Panc1 (cell line): ENCODE measurements around the gene VASP. TPM values are rescaled to one million over a fixed set of nuclear protein-coding genes. Genes with fewer than 3 reads are reported as not detected.

Experiments
- ATAC-seq: fragments of 200-7000 bp; cut with Tn5 transposase; 2 replicates; pipeline ENCODE4 v1.9.1; 2020; ENCODE audit warnings: mild to moderate bottlenecking, moderate library complexity
- BruUV-seq: library from RNA; stranded (reverse); fragments of 400-500 nt; replicated peaks from 2 replicates; lab custom pipeline; 2021; lab: Mats Ljungman, UMichigan
- CTCF ChIA-PET: fragments of 300-600 bp; sonication (Branson Sonifier 250); formaldehyde crosslinking; loops from one replicate; lab custom pipeline; 2022; ENCODE audit warnings: antibody characterized with exemption; lab: Charles Lee
- POLR2A ChIA-PET: fragments of 300-600 bp; sonication (Branson Sonifier 250); formaldehyde crosslinking; loops from one replicate; lab custom pipeline; 2022; ENCODE audit warnings: antibody characterized with exemption; lab: Charles Lee
- DNase-seq: peaks from one replicate; pipeline ENCODE4 v3.0.0-alpha.2; 2010; ENCODE audit warnings: low read depth, low spot score
- H3K27ac ChIP-seq: 2 replicates; pipeline ENCODE4 v1.5.1; 2011; ENCODE audit warnings: mild to moderate bottlenecking, low read length, inconsistent platforms
- H3K27me3 ChIP-seq: fragments of 200-500 bp; sonication (Bioruptor generic); 2 replicates; pipeline ENCODE4 v1.6.0; 2014; ENCODE audit warnings: low read length, inconsistent platforms; ENCODE audit not compliant: control insufficient read depth, insufficient read depth
- H3K36me3 ChIP-seq: fragments of 200-500 bp; sonication (Bioruptor generic); 2 replicates; pipeline ENCODE4 v1.5.1; 2014; ENCODE audit warnings: inconsistent platforms, mild to moderate bottlenecking, low read length, moderate library complexity; ENCODE audit not compliant: control insufficient read depth, insufficient read depth
- H3K4me1 ChIP-seq: 2 replicates; pipeline ENCODE4 v1.5.1; 2011; ENCODE audit warnings: inconsistent platforms, mild to moderate bottlenecking, low read length, moderate library complexity; ENCODE audit not compliant: control insufficient read depth, insufficient read depth
- H3K4me3 ChIP-seq, 2 experiments: 2 replicates each; pipeline ENCODE4 v1.5.1; 2011 to 2012; ENCODE audit warnings: low read depth in 2 of 2, low read length in 2 of 2, mild to moderate bottlenecking in 2 of 2, inconsistent platforms in 1 of 2, moderate library complexity in 1 of 2
- H3K9me3 ChIP-seq: fragments of 200-500 bp; sonication (Bioruptor generic); 2 replicates; pipeline ENCODE4 v1.5.1; 2014; ENCODE audit warnings: low read depth, mild to moderate bottlenecking, inconsistent platforms, low read length, moderate library complexity; ENCODE audit not compliant: control insufficient read depth, insufficient read depth
- CTCF ChIP-seq: fragments of 450-650 bp; IDR thresholded peaks from 2 replicates; pipeline ENCODE4 v1.5.1; 2017; ENCODE audit warnings: mild to moderate bottlenecking
- POLR2AphosphoS5 ChIP-seq: IDR thresholded peaks from 2 replicates; pipeline ENCODE4 v1.6.1; 2012; ENCODE audit warnings: mild to moderate bottlenecking, low read depth, low read length, moderate library complexity
- REST ChIP-seq, 2 experiments: IDR thresholded peaks; 2 replicates each; pipeline ENCODE4 v1.6.1; 2011 to 2012; ENCODE audit warnings: low read depth in 2 of 2, control low read depth in 1 of 2, low read length in 1 of 2, mild to moderate bottlenecking in 1 of 2, moderate library complexity in 1 of 2; ENCODE audit not compliant: insufficient read depth in 1 of 2
- SIN3A ChIP-seq: IDR thresholded peaks from 2 replicates; pipeline ENCODE4 v1.6.1; 2012; ENCODE audit warnings: low read depth, mild to moderate bottlenecking, low read length, moderate library complexity, borderline replicate concordance; ENCODE audit not compliant: insufficient read depth
- TCF7L2 ChIP-seq: IDR thresholded peaks from 2 replicates; pipeline ENCODE4 v1.6.1; 2011; ENCODE audit warnings: mild to moderate bottlenecking, low read depth, low read length, inconsistent platforms
- in situ Hi-C: cut with HindIII; loops from 2 replicates; pipeline ENCODE4 v1.10.0; 2016; ENCODE audit warnings: low sequenced_read_pairs, low pct_unique_long_range_greater_than_20kb
- intact Hi-C: fragments of 100-400 bp; cut with micrococcal nuclease; formaldehyde crosslinking; loops from one replicate; pipeline ENCODE4 v1.10.0; 2022; ENCODE audit not compliant: unreplicated experiment
- total RNA-seq: library from RNA; stranded (reverse); gene quantifications from one replicate; pipeline ENCODE4 v1.2.1, GENCODE V29; 2021; ENCODE audit not compliant: unreplicated experiment

Gene VASP
- total RNA-seq, 1 experiment from 2014 or later = 101 TPM

- no peaks in the 10 kb centered on the region for H3K27me3 ChIP-seq
- intact Hi-C loops = no loop called here
- DNase-seq = no peak
- ChIA-PET CTCF (interaction anchor here (0.6 kb wide), 1 partner anchor 146 kb away, joined by 3 read pairs; no protein-coding TSS in a partner anchor), POLR2A (no interaction called here)
- peak; percentile 45 for ATAC-seq
- in situ Hi-C loops = no loop called here
- no TSS peak for BruUV-seq
- H3K4me3 ChIP-seq = peak overlapping the region; percentile 59 to 66
- TF ChIP-seq REST (IDR thresholded peaks at IDR 0.05; ENCODE audit: insufficient read depth in 1 of 2, low read depth in 2 of 2, low read length in 1 of 2) (peak; percentile 96 to 98), SIN3A (peak; percentile 70; the same call in 1 of the 2 replicates), CTCF (no peak)
- H3K36me3 ChIP-seq = no peaks in the 10 kb centered on the region
- H3K9me3 ChIP-seq = no peaks in the 10 kb centered on the region
- H3K4me1 ChIP-seq = peaks cover 3% of the 10 kb centered on the region; the same call in 1 of the 2 replicates
- no peak overlapping the region for H3K27ac ChIP-seq
These were observed 10.8 kb upstream of the VASP start for GRCh38 chr19:45496349-45496953.

- ChIA-PET CTCF (interaction anchor here (1.1 kb wide), 1 partner anchor 13 kb away, joined by 5 read pairs; no protein-coding TSS in a partner anchor), POLR2A (interaction anchor here (0.6 kb wide), 1 partner anchor 194 kb away, joined by 4 read pairs; the partner anchor contains the start of gene SNRPD2)
- Histone ChIP-seq H3K27me3 (no peaks in the 10 kb centered on the region), H3K4me3 (no peak overlapping the region), H3K27ac (no peak overlapping the region), H3K9me3 (no peaks in the 10 kb centered on the region), H3K36me3 (no peaks in the 10 kb centered on the region), H3K4me1 (peaks cover 3% of the 10 kb centered on the region; the same call in 1 of the 2 replicates)
- no TSS peak for BruUV-seq
- TF ChIP-seq POLR2AphosphoS5 (no peak), SIN3A (no peak), TCF7L2 (no peak), REST (IDR thresholded peaks at IDR 0.05; ENCODE audit: insufficient read depth in 1 of 2, low read depth in 2 of 2, low read length in 1 of 2) (no peak), CTCF (no peak)
- intact Hi-C loops (no loop called here), in situ Hi-C loops (no loop called here)
- ATAC-seq (no peak), DNase-seq (no peak)
These were observed 9.5 kb upstream of the VASP start for GRCh38 chr19:45497791-45498190.
